Neural progenitor cell (in vitro differentiated cells): Measurements from ENCODE around the gene ERMAP. TPM values are rescaled to one million over a fixed set of nuclear protein-coding genes. Genes with fewer than 3 reads are reported as not detected.

Source experiments
- DNase-seq: peaks from one replicate; pipeline ENCODE4 v3.0.0-alpha.2; 2016; ENCODE audit warnings: low spot score
- H2AFZ ChIP-seq: fragments of 200-600 bp; sonication (generic); replicated peaks from 2 replicates; pipeline ENCODE4 v1.6.1; 2016; ENCODE audit warnings: antibody characterized with exemption
- H3F3A ChIP-seq: fragments of 200-600 bp; sonication (generic); 2 replicates; pipeline ENCODE4 v1.6.1; 2016; ENCODE audit warnings: antibody characterized with exemption, low read depth
- H3K27ac ChIP-seq: fragments of 200-600 bp; sonication (generic); 2 replicates; pipeline ENCODE4 v1.5.1; 2016; ENCODE audit warnings: mild to moderate bottlenecking
- H3K27me3 ChIP-seq: fragments of 200-600 bp; sonication (generic); 2 replicates; pipeline ENCODE4 v1.6.1; 2016; ENCODE audit warnings: mild to moderate bottlenecking, moderate library complexity
- H3K36me3 ChIP-seq: fragments of 200-600 bp; sonication (generic); 2 replicates; pipeline ENCODE4 v1.5.1; 2016
- H3K4me1 ChIP-seq: fragments of 200-600 bp; sonication (generic); 2 replicates; pipeline ENCODE4 v1.6.1; 2016; ENCODE audit warnings: mixed run types
- H3K4me2 ChIP-seq: fragments of 200-600 bp; sonication (generic); 2 replicates; pipeline ENCODE4 v1.6.1; 2016
- H3K4me3 ChIP-seq: fragments of 200-600 bp; sonication (generic); 2 replicates; pipeline ENCODE4 v1.5.1; 2016
- H3K79me2 ChIP-seq: fragments of 200-600 bp; sonication (generic); 2 replicates; pipeline ENCODE4 v1.6.1; 2016; ENCODE audit warnings: low read depth
- H3K9ac ChIP-seq: fragments of 200-600 bp; sonication (generic); 2 replicates; pipeline ENCODE4 v1.6.1; 2016
- H3K9me3 ChIP-seq: fragments of 200-600 bp; sonication (generic); 2 replicates; pipeline ENCODE4 v1.5.1; 2016; ENCODE audit warnings: low read depth
- H4K20me1 ChIP-seq: fragments of 200-600 bp; sonication (generic); 2 replicates; pipeline ENCODE4 v1.6.1; 2016; ENCODE audit warnings: low read depth
- H3K27ac Mint-ChIP-seq: 3 replicates; pipeline ENCODE4 v1.8.0; 2021; ENCODE audit warnings: mixed read lengths
- H3K27me3 Mint-ChIP-seq: 2 replicates; pipeline ENCODE4 v1.8.0; 2022; ENCODE audit warnings: low read depth, mild to moderate bottlenecking, inconsistent platforms, moderate library complexity, mixed read lengths; ENCODE audit not compliant: insufficient read depth
- H3K36me3 Mint-ChIP-seq: 3 replicates; pipeline ENCODE4 v1.8.0; 2021; ENCODE audit warnings: mixed read lengths
- H3K4me1 Mint-ChIP-seq: 3 replicates; pipeline ENCODE4 v1.8.0; 2021; ENCODE audit warnings: mixed read lengths
- H3K4me3 Mint-ChIP-seq: 3 replicates; pipeline ENCODE4 v1.8.0; 2021; ENCODE audit warnings: mild to moderate bottlenecking, moderate library complexity, mixed read lengths
- H3K9me3 Mint-ChIP-seq: 3 replicates; pipeline ENCODE4 v1.8.0; 2020; ENCODE audit warnings: mixed read lengths
- CTCF ChIP-seq: fragments of 200-600 bp; sonication (generic); IDR thresholded peaks from 2 replicates; pipeline ENCODE4 v1.5.1; 2017; ENCODE audit warnings: antibody characterized with exemption, mild to moderate bottlenecking
- EZH2 ChIP-seq: fragments of 200-600 bp; sonication (generic); IDR thresholded peaks from 2 replicates; pipeline ENCODE4 v1.6.1; 2017; ENCODE audit warnings: antibody characterized with exemption, mild to moderate bottlenecking, moderate library complexity
- EZH2phosphoT487 ChIP-seq: fragments of 200-600 bp; sonication (generic); IDR thresholded peaks from 2 replicates; pipeline ENCODE4 v1.6.1; 2017; ENCODE audit warnings: antibody characterized with exemption
- total RNA-seq: library from RNA; depleted of rRNA; stranded (reverse); fragments of >200 nt; gene quantifications from 2 replicates; pipeline ENCODE4 v1.2.3, GENCODE V29; 2015; ENCODE audit warnings: low replicate concordance

The ERMAP gene
- total RNA-seq, 1 donor from 2014 or later: 2.2 TPM

- Mint-ChIP-seq H3K4me3 (no peak overlapping the region), H3K27me3 (no peaks in the 10 kb centered on the region), H3K27ac (no peak overlapping the region), H3K4me1 (peaks cover 10% of the 10 kb centered on the region), H3K9me3 (no peaks in the 10 kb centered on the region), H3K36me3 (no peaks in the 10 kb centered on the region)
- no peaks in the 10 kb centered on the region for H3K9me3 ChIP-seq
- H3K27ac ChIP-seq: no peak overlapping the region
- H3K4me3 ChIP-seq: no peak overlapping the region
- DNase-seq: no peak
- H3F3A ChIP-seq: no peaks in the 10 kb centered on the region
- H4K20me1 ChIP-seq: no peaks in the 10 kb centered on the region
- no peaks in the 10 kb centered on the region for H3K27me3 ChIP-seq
- H3K36me3 ChIP-seq: no peaks in the 10 kb centered on the region
- no peaks in the 10 kb centered on the region for H3K79me2 ChIP-seq
- H3K4me1 ChIP-seq: peaks cover 8% of the 10 kb centered on the region
- no peak overlapping the region for H3K4me2 ChIP-seq
- H2AFZ ChIP-seq: no peak overlapping the region
- no peak overlapping the region for H3K9ac ChIP-seq
- TF ChIP-seq EZH2 (no peak), CTCF (no peak)
Observed at GRCh38 chr1:42880384-42880783, 63.5 kb downstream of the ERMAP start.

GRCh38 chr1:42886046-42886739 lies 69.3 kb downstream of the ERMAP start:
- no peak overlapping the region for H3K27ac Mint-ChIP-seq
- Histone ChIP-seq H3K79me2 (no peaks in the 10 kb centered on the region), H3K36me3 (no peaks in the 10 kb centered on the region), H4K20me1 (no peaks in the 10 kb centered on the region), H3K9me3 (no peaks in the 10 kb centered on the region), H3F3A (no peaks in the 10 kb centered on the region), H3K27me3 (no peaks in the 10 kb centered on the region), H3K9ac (no peak overlapping the region), H2AFZ (no peak overlapping the region), H3K4me2 (no peak overlapping the region), H3K4me1 (no peaks in the 10 kb centered on the region), H3K27ac (no peak overlapping the region), H3K4me3 (no peak overlapping the region)
- H3K36me3 Mint-ChIP-seq: no peaks in the 10 kb centered on the region
- DNase-seq: peak; percentile 17
- H3K9me3 Mint-ChIP-seq: no peaks in the 10 kb centered on the region
- H3K27me3 Mint-ChIP-seq: peaks cover 6% of the 10 kb centered on the region
- peaks cover 10% of the 10 kb centered on the region for H3K4me1 Mint-ChIP-seq
- TF ChIP-seq EZH2: no peak
- no peak for TF ChIP-seq EZH2phosphoT487
- no peak for TF ChIP-seq CTCF
- no peak overlapping the region for H3K4me3 Mint-ChIP-seq

- H3K9me3 ChIP-seq: no peaks in the 10 kb centered on the region
- H3K4me1 ChIP-seq: peaks cover 3% of the 10 kb centered on the region
- H3K4me3 ChIP-seq: no peak overlapping the region
- no peaks in the 10 kb centered on the region for H3K27me3 ChIP-seq
- Mint-ChIP-seq H3K27ac (no peak overlapping the region), H3K4me1 (peaks cover 16% of the 10 kb centered on the region), H3K4me3 (no peak overlapping the region), H3K27me3 (peaks cover 6% of the 10 kb centered on the region), H3K36me3 (no peaks in the 10 kb centered on the region), H3K9me3 (no peaks in the 10 kb centered on the region)
- H4K20me1 ChIP-seq: no peaks in the 10 kb centered on the region
- H3K4me2 ChIP-seq: no peak overlapping the region
- H3K27ac ChIP-seq: no peak overlapping the region
- H3K9ac ChIP-seq: no peak overlapping the region
- TF ChIP-seq CTCF (no peak), EZH2phosphoT487 (no peak), EZH2 (no peak)
- no peaks in the 10 kb centered on the region for H3F3A ChIP-seq
- no peak overlapping the region for H2AFZ ChIP-seq
- no peaks in the 10 kb centered on the region for H3K79me2 ChIP-seq
- no peak for DNase-seq
- no peaks in the 10 kb centered on the region for H3K36me3 ChIP-seq
Observed at GRCh38 chr1:42886800-42887199, 69.9 kb downstream of the ERMAP start.
